Measurements from ENCODE around the gene GTF2IRD1.

The GTF2IRD1 gene

DNA sequence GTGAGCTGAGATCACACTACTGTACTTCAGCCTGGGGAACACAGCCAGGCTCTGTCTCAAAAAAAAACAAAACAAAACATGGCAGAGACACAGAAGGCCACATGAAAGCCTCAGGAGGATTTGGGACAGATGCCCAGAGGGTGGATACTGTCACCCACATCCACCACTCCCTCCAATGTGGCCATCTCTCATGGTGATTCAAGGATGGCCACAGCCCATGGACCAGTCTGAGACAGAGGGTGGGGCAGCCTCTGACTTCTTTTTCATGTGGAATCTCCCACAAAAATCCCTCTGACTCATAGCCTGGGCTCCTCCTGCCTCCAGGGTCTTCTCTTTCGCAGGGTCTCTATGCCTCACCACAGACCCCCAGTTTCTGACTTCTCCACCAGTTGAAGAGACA, 144.9 kb downstream of the GTF2IRD1 start:
- TF ChIP-seq, protein P1, sequence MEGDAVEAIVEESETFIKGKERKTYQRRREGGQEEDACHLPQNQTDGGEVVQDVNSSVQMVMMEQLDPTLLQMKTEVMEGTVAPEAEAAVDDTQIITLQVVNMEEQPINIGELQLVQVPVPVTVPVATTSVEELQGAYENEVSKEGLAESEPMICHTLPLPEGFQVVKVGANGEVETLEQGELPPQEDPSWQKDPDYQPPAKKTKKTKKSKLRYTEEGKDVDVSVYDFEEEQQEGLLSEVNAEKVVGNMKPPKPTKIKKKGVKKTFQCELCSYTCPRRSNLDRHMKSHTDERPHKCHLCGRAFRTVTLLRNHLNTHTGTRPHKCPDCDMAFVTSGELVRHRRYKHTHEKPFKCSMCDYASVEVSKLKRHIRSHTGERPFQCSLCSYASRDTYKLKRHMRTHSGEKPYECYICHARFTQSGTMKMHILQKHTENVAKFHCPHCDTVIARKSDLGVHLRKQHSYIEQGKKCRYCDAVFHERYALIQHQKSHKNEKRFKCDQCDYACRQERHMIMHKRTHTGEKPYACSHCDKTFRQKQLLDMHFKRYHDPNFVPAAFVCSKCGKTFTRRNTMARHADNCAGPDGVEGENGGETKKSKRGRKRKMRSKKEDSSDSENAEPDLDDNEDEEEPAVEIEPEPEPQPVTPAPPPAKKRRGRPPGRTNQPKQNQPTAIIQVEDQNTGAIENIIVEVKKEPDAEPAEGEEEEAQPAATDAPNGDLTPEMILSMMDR (IDR thresholded peaks at IDR 0.05; ENCODE audit: insufficient read depth, low read length, poor library complexity, severe bottlenecking), result no peak
- no peak for DNase-seq (ENCODE audit: extremely low read depth, insufficient read length)
- H3K27me3 ChIP-seq (replicated peaks; ENCODE audit: control insufficient read depth, insufficient read depth, low read length), result no peaks in the 10 kb centered on the region
- no peak overlapping the region for H3K4me3 ChIP-seq (replicated peaks; ENCODE audit: low read depth, low read length)
- H3K36me3 ChIP-seq (ENCODE audit: control insufficient read depth, insufficient read depth, low read length), result no peaks in the 10 kb centered on the region

GRCh38 chr7:74599244-74599643, 145.5 kb downstream of the GTF2IRD1 start:
- TF ChIP-seq, protein P1 (IDR thresholded peaks at IDR 0.05; ENCODE audit: insufficient read depth, low read length, poor library complexity, severe bottlenecking), result no peak
- H3K36me3 ChIP-seq (ENCODE audit: control insufficient read depth, insufficient read depth, low read length), result no peaks in the 10 kb centered on the region

GRCh38 chr7:74604326-74605020, 150.8 kb downstream of the GTF2IRD1 start:
- Histone ChIP-seq H3K36me3 (ENCODE audit: control insufficient read depth, insufficient read depth, low read length) (no peaks in the 10 kb centered on the region), H3K27me3 (replicated peaks; ENCODE audit: control insufficient read depth, insufficient read depth, low read length) (no peaks in the 10 kb centered on the region), H3K4me3 (replicated peaks; ENCODE audit: low read depth, low read length) (no peak overlapping the region)
- TF ChIP-seq, protein P1 (IDR thresholded peaks at IDR 0.05; ENCODE audit: insufficient read depth, low read length, poor library complexity, severe bottlenecking), result no peak
- no peak for DNase-seq (ENCODE audit: extremely low read depth, insufficient read length)

More at GRCh38 chr7:74599244-74599643, 145.5 kb downstream of the GTF2IRD1 start:
- Histone ChIP-seq H3K4me3 (replicated peaks; ENCODE audit: low read depth, low read length) (no peak overlapping the region), H3K27me3 (replicated peaks; ENCODE audit: control insufficient read depth, insufficient read depth, low read length) (no peaks in the 10 kb centered on the region)
- peak; percentile 75 for DNase-seq (ENCODE audit: extremely low read depth, insufficient read length)

DNA sequence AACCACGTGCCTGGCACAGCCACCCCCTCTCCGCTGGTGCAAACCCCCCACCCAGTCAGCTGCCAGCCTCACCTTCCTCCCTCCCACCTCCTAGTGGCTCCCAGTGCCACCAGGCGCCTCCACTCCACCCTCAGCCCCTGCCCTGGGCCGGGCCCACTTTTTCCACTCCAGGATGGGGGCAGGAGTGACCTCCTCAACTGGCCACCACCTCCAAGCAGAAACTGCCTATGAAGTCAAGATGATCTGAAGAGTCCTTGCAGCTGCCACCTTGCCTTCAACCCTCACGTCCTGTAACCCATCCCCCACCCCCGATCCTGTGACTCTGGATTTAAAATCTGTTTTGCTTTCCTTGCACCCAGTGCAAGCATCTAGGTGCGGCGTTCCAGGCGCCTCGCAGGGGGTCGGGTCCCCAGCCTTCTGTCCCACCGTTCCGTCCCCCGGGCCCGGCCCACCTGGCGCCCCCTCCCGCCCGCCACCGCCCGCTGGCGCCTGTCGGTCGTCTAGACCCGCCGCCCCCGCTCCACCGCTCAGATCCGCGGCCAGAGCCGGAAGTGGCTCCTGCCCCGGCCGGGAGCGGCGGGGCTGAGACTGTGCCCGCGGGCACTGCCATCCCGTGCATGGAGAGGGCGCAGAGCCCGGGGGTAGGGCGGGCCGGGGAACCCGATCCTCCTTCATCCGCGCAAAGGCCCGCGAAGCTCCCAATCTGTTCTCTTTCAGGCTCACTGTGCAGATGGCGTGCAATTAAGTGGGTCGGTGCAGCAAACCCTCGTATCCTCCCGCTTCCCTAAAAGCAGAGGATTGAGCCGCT, 152.6 kb downstream of the GTF2IRD1 start:
- TF ChIP-seq, protein P1 (IDR thresholded peaks at IDR 0.05; ENCODE audit: insufficient read depth, low read length, poor library complexity, severe bottlenecking), result peak; percentile 18
- peak; percentile 62 for DNase-seq (ENCODE audit: extremely low read depth, insufficient read length)
- Histone ChIP-seq H3K27me3 (replicated peaks; ENCODE audit: control insufficient read depth, insufficient read depth, low read length) (no peaks in the 10 kb centered on the region), H3K36me3 (ENCODE audit: control insufficient read depth, insufficient read depth, low read length) (no peaks in the 10 kb centered on the region), H3K4me3 (replicated peaks; ENCODE audit: low read depth, low read length) (peak overlapping the region; percentile 43)

- no peak for DNase-seq (ENCODE audit: extremely low read depth, insufficient read length)
- Histone ChIP-seq H3K4me3 (replicated peaks; ENCODE audit: low read depth, low read length) (peak overlapping the region; percentile 43), H3K27me3 (replicated peaks; ENCODE audit: control insufficient read depth, insufficient read depth, low read length) (no peaks in the 10 kb centered on the region), H3K36me3 (ENCODE audit: control insufficient read depth, insufficient read depth, low read length) (no peaks in the 10 kb centered on the region)
- TF ChIP-seq, protein P1 (IDR thresholded peaks at IDR 0.05; ENCODE audit: insufficient read depth, low read length, poor library complexity, severe bottlenecking), result no peak
Observed at GRCh38 chr7:74606909-74607510, 153.3 kb downstream of the GTF2IRD1 start.
